GM23338 (cell line): ENCODE results near the gene KLK2. TPM values are rescaled to one million over a fixed set of nuclear protein-coding genes. Genes with fewer than 3 reads are reported as not detected.

Experiments
- ATAC-seq: fragments of 200-7000 bp; cut with Tn5 transposase; 3 replicates; pipeline ENCODE4 v1.9.1; 2020
- DNase-seq: peaks from one replicate; pipeline ENCODE4 v3.0.0-alpha.2; 2015; ENCODE audit warnings: low spot score
- H2AFZ ChIP-seq: fragments of 200-600 bp; sonication (generic); 2 replicates; pipeline ENCODE4 v1.8.0; 2016; ENCODE audit warnings: antibody characterized with exemption, mild to moderate bottlenecking, moderate library complexity
- H3F3A ChIP-seq: fragments of 200-600 bp; sonication (generic); replicated peaks from 2 replicates; pipeline ENCODE4 v1.8.0; 2017; ENCODE audit warnings: antibody characterized with exemption, mixed run types, low read depth
- H3K27ac ChIP-seq: fragments of 200-600 bp; sonication (generic); 2 replicates; pipeline ENCODE4 v1.6.1; 2016; ENCODE audit warnings: low read depth
- H3K27me3 ChIP-seq: fragments of 200-600 bp; sonication (generic); 2 replicates; pipeline ENCODE4 v1.8.0; 2016; ENCODE audit warnings: mild to moderate bottlenecking, mixed run types, moderate library complexity; ENCODE audit not compliant: insufficient read depth
- H3K36me3 ChIP-seq: fragments of 200-600 bp; sonication (generic); 2 replicates; pipeline ENCODE4 v1.8.0; 2016; ENCODE audit warnings: mild to moderate bottlenecking; ENCODE audit not compliant: insufficient read depth
- H3K4me1 ChIP-seq: fragments of 200-600 bp; sonication (generic); 2 replicates; pipeline ENCODE4 v1.8.0; 2016; ENCODE audit warnings: mild to moderate bottlenecking, moderate library complexity; ENCODE audit not compliant: insufficient read depth
- H3K4me2 ChIP-seq: fragments of 200-600 bp; sonication (generic); 2 replicates; pipeline ENCODE4 v1.7.1; 2017; ENCODE audit warnings: mixed run types
- H3K4me3 ChIP-seq: fragments of 200-600 bp; sonication (generic); 2 replicates; pipeline ENCODE4 v1.6.1; 2016; ENCODE audit warnings: mixed run types
- H3K79me2 ChIP-seq: fragments of 200-600 bp; sonication (generic); replicated peaks from 2 replicates; pipeline ENCODE4 v1.8.0; 2017; ENCODE audit warnings: mild to moderate bottlenecking; ENCODE audit not compliant: insufficient read depth
- H3K9me2 ChIP-seq: fragments of 200-600 bp; sonication (generic); 2 replicates; pipeline ENCODE4 v1.8.0; 2017; ENCODE audit not compliant: insufficient read depth
- H4K20me1 ChIP-seq: fragments of 200-600 bp; sonication (generic); replicated peaks from 2 replicates; pipeline ENCODE4 v1.8.0; 2017; ENCODE audit warnings: mild to moderate bottlenecking; ENCODE audit not compliant: insufficient read depth
- H3K27ac Mint-ChIP-seq: 2 replicates; pipeline ENCODE4 v1.8.0; 2020; ENCODE audit warnings: inconsistent platforms, mild to moderate bottlenecking, moderate library complexity, mixed read lengths
- H3K27me3 Mint-ChIP-seq: 3 replicates; pipeline ENCODE4 v1.8.0; 2022; ENCODE audit warnings: low read depth, mild to moderate bottlenecking, moderate library complexity, mixed read lengths, inconsistent platforms; ENCODE audit not compliant: insufficient read depth, poor library complexity
- H3K36me3 Mint-ChIP-seq: 3 replicates; pipeline ENCODE4 v1.8.0; 2021; ENCODE audit warnings: low read depth, mild to moderate bottlenecking, inconsistent platforms, moderate library complexity, mixed read lengths
- H3K4me1 Mint-ChIP-seq: 3 replicates; pipeline ENCODE4 v1.8.0; 2020; ENCODE audit warnings: mild to moderate bottlenecking, inconsistent platforms, mixed read lengths
- H3K4me3 Mint-ChIP-seq: 3 replicates; pipeline ENCODE4 v1.8.0; 2021; ENCODE audit warnings: moderate library complexity, mild to moderate bottlenecking, inconsistent platforms, mixed read lengths
- H3K9me3 Mint-ChIP-seq: 3 replicates; pipeline ENCODE4 v1.8.0; 2020; ENCODE audit warnings: moderate library complexity, mild to moderate bottlenecking, inconsistent platforms, mixed read lengths
- CREB1 ChIP-seq: fragments of 250-450 bp; sonication (Bioruptor Pico); IDR thresholded peaks from 2 replicates; pipeline ENCODE4 v1.5.0; 2020; ENCODE audit warnings: low read depth, mild to moderate bottlenecking, moderate library complexity
- EZH2 ChIP-seq: fragments of 200-600 bp; sonication (generic); IDR thresholded peaks from one replicate; pipeline ENCODE4 v1.8.0; 2017; ENCODE audit warnings: antibody characterized with exemption, mild to moderate bottlenecking, low read depth; ENCODE audit not compliant: unreplicated experiment
- JUNB ChIP-seq: IDR thresholded peaks from one replicate; pipeline ENCODE4 v1.6.1; 2016; ENCODE audit warnings: antibody characterized with exemption; ENCODE audit not compliant: unreplicated experiment
- POLR2AphosphoS5 ChIP-seq: IDR thresholded peaks from 2 replicates; pipeline ENCODE4 v1.6.1; 2016; ENCODE audit warnings: antibody characterized with exemption, low read depth
- REST ChIP-seq: IDR thresholded peaks from one replicate; pipeline ENCODE4 v1.6.1; 2018; ENCODE audit warnings: antibody characterized with exemption; ENCODE audit not compliant: unreplicated experiment
- STAT1 ChIP-seq: IDR thresholded peaks from one replicate; pipeline ENCODE4 v1.6.1; 2016; ENCODE audit warnings: antibody characterized with exemption; ENCODE audit not compliant: unreplicated experiment
- ZNF114 ChIP-seq: fragments of 250-450 bp; sonication (Bioruptor Pico); IDR thresholded peaks from 2 replicates; pipeline ENCODE4 v1.5.0; 2020; ENCODE audit warnings: mild to moderate bottlenecking, moderate library complexity
- polyA plus RNA-seq: library from polyadenylated mRNA; unstranded; fragments of >200 nt; fragmentation: Nextera tagmentation; extraction: Ambion mirVana; gene quantifications from 2 replicates; pipeline ENCODE4 v1.2.1, GENCODE V29; 2016
- total RNA-seq: library from RNA; depleted of rRNA; stranded (reverse); fragments of >200 nt; shearing (Covaris generic); gene quantifications from 2 replicates; pipeline ENCODE4 v1.2.3, GENCODE V29; 2014
- TF ChIP-seq, protein P1 (sequence below): fragments of 250-450 bp; sonication (Bioruptor Pico); IDR thresholded peaks from 2 replicates; pipeline ENCODE4 v1.5.0; 2020; ENCODE audit warnings: mild to moderate bottlenecking, moderate library complexity
- TF ChIP-seq, protein P2 (sequence below), 2 experiments: fragments of 200-600 bp in 1 of 2; sonication (generic) in 1 of 2; conservative IDR thresholded peaks; 2 replicates each; pipeline versions ENCODE4 v1.5.1 to v1.6.1; 2016 to 2017; ENCODE audit warnings: antibody characterized with exemption in 2 of 2, low read depth in 2 of 2, mild to moderate bottlenecking in 2 of 2, moderate library complexity in 1 of 2

KLK2 gene
- total and polyA plus RNA-seq, 2 experiments from 2014 or later = 0.18 to 0.69 TPM

DNA sequence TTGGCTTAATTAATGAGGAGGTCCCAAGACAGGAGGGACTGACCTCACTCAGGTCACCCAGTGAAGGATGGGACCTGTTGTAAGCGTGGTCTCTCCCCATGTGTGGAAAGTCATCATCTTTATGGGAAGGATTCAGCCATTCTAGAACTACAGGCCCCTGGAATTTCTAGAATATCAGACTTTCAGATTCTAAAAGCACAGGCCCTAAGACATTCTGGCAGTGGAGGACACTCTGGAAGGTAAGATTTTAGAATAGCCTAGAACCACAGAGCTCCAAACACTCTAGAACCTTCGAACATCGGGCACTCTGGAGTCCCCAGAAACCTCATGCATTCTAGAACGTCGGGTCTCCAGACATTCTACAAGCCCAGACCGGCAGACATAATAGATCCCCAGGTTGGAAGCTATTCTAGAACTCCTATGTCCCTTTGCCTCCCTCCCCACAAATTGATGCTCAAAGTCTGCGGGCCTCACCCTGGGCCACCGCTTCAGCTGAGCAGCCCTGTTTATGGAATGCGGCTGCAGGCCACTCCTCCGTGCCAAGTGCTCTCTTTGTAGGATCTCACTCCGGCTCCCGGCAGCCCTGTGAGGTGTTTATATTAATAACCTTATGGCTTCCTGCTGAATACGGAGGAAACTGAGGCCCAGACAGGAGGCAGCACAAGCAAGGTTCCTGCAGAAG, 38.0 kb upstream of the KLK2 start (continued):
- TF ChIP-seq, protein P1, sequence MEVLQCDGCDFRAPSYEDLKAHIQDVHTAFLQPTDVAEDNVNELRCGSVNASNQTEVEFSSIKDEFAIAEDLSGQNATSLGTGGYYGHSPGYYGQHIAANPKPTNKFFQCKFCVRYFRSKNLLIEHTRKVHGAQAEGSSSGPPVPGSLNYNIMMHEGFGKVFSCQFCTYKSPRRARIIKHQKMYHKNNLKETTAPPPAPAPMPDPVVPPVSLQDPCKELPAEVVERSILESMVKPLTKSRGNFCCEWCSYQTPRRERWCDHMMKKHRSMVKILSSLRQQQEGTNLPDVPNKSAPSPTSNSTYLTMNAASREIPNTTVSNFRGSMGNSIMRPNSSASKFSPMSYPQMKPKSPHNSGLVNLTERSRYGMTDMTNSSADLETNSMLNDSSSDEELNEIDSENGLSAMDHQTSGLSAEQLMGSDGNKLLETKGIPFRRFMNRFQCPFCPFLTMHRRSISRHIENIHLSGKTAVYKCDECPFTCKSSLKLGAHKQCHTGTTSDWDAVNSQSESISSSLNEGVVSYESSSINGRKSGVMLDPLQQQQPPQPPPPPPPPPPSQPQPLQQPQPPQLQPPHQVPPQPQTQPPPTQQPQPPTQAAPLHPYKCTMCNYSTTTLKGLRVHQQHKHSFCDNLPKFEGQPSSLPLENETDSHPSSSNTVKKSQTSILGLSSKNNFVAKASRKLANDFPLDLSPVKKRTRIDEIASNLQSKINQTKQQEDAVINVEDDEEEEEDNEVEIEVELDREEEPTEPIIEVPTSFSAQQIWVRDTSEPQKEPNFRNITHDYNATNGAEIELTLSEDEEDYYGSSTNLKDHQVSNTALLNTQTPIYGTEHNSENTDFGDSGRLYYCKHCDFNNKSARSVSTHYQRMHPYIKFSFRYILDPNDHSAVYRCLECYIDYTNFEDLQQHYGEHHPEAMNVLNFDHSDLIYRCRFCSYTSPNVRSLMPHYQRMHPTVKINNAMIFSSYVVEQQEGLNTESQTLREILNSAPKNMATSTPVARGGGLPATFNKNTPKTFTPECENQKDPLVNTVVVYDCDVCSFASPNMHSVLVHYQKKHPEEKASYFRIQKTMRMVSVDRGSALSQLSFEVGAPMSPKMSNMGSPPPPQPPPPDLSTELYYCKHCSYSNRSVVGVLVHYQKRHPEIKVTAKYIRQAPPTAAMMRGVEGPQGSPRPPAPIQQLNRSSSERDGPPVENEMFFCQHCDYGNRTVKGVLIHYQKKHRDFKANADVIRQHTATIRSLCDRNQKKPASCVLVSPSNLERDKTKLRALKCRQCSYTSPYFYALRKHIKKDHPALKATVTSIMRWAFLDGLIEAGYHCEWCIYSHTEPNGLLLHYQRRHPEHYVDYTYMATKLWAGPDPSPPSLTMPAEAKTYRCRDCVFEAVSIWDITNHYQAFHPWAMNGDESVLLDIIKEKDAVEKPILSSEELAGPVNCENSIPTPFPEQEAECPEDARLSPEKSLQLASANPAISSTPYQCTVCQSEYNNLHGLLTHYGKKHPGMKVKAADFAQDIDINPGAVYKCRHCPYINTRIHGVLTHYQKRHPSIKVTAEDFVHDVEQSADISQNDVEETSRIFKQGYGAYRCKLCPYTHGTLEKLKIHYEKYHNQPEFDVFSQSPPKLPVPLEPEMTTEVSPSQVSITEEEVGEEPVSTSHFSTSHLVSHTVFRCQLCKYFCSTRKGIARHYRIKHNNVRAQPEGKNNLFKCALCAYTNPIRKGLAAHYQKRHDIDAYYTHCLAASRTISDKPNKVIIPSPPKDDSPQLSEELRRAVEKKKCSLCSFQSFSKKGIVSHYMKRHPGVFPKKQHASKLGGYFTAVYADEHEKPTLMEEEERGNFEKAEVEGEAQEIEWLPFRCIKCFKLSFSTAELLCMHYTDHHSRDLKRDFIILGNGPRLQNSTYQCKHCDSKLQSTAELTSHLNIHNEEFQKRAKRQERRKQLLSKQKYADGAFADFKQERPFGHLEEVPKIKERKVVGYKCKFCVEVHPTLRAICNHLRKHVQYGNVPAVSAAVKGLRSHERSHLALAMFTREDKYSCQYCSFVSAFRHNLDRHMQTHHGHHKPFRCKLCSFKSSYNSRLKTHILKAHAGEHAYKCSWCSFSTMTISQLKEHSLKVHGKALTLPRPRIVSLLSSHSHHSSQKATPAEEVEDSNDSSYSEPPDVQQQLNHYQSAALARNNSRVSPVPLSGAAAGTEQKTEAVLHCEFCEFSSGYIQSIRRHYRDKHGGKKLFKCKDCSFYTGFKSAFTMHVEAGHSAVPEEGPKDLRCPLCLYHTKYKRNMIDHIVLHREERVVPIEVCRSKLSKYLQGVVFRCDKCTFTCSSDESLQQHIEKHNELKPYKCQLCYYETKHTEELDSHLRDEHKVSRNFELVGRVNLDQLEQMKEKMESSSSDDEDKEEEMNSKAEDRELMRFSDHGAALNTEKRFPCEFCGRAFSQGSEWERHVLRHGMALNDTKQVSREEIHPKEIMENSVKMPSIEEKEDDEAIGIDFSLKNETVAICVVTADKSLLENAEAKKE (CRISPR knock-in tag) = no peak
- no peak for TF ChIP-seq ZNF114 (CRISPR knock-in tag)
- TF ChIP-seq EZH2 = no peak
- TF ChIP-seq STAT1 = no peak

- Histone ChIP-seq H3K4me2 (peak overlapping the region; percentile 85), H4K20me1 (no peaks in the 10 kb centered on the region), H3K79me2 (no peaks in the 10 kb centered on the region), H3K4me3 (peak overlapping the region; percentile 80), H2AFZ (peak overlapping the region; percentile 95), H3K9me2 (0 out of 2 replicates have a peak, but pooled peaks cover 2% of the 10 kb centered on the region), H3K27me3 (peaks cover 28% of the 10 kb centered on the region), H3K27ac (no peak overlapping the region), H3F3A (0 out of 2 replicates have a peak, but pooled peaks cover 3% of the 10 kb centered on the region), H3K4me1 (peaks cover 9% of the 10 kb centered on the region), H3K36me3 (no peaks in the 10 kb centered on the region)
- Mint-ChIP-seq H3K4me3 (peak overlapping the region; percentile 84), H3K4me1 (peaks cover 7% of the 10 kb centered on the region; the same call in 2 of the 3 replicates), H3K36me3 (no peaks in the 10 kb centered on the region; the same call in 2 of the 3 replicates), H3K27me3 (peaks cover 33% of the 10 kb centered on the region), H3K27ac (peak overlapping the region; percentile 40), H3K9me3 (peaks cover 6% of the 10 kb centered on the region; the same call in 1 of the 3 replicates)
- DNase-seq (peak; percentile 83), ATAC-seq (peak; percentile 89)
- TF ChIP-seq CREB1 (peak; percentile 81), POLR2AphosphoS5 (peak; percentile 93), REST (no peak), JUNB (no peak)
- TF ChIP-seq, protein P2, sequence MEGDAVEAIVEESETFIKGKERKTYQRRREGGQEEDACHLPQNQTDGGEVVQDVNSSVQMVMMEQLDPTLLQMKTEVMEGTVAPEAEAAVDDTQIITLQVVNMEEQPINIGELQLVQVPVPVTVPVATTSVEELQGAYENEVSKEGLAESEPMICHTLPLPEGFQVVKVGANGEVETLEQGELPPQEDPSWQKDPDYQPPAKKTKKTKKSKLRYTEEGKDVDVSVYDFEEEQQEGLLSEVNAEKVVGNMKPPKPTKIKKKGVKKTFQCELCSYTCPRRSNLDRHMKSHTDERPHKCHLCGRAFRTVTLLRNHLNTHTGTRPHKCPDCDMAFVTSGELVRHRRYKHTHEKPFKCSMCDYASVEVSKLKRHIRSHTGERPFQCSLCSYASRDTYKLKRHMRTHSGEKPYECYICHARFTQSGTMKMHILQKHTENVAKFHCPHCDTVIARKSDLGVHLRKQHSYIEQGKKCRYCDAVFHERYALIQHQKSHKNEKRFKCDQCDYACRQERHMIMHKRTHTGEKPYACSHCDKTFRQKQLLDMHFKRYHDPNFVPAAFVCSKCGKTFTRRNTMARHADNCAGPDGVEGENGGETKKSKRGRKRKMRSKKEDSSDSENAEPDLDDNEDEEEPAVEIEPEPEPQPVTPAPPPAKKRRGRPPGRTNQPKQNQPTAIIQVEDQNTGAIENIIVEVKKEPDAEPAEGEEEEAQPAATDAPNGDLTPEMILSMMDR (conservative IDR thresholded peaks at IDR 0.05; ENCODE audit: low read depth in 2 of 2) = peak; percentile 28 to 40
These were observed 37.3 kb upstream of the KLK2 start for GRCh38 chr19:50835785-50836542.
